Peyer's patch (tissue), 4 donors: ENCODE results near the gene TBCK.

Experiments
- CTCF ChIP-seq, 6 experiments: fragments of 450-650 bp in 4 of 6; fragments of 200-600 bp in 2 of 6; sonication (generic) in 1 of 6; IDR thresholded peaks; one replicate each; pipeline ENCODE4 v1.5.1; 2017 to 2019; ENCODE audit warnings: antibody characterized with exemption in 6 of 6, mild to moderate bottlenecking in 3 of 6, moderate library complexity in 1 of 6
- POLR2A ChIP-seq, 2 donors: fragments of 450-650 bp; IDR thresholded peaks; one replicate each; pipeline ENCODE4 v1.5.1; 2017; ENCODE audit warnings: antibody characterized with exemption in 2 of 2, mild to moderate bottlenecking in 2 of 2, moderate library complexity in 2 of 2

- TF ChIP-seq CTCF (IDR thresholded peaks at IDR 0.05), result peak in 5 of 6 experiments; percentile 22 to 75 (median 50)
- TF ChIP-seq POLR2A (IDR thresholded peaks at IDR 0.05), result no peak
Measured at GRCh38 chr4:106238820-106239420, 77.1 kb downstream of the TBCK start.
